Colonic mucosa (tissue), 4 donors: ENCODE data around the gene ANKRD6. TPM values are rescaled to one million over a fixed set of nuclear protein-coding genes. Genes with fewer than 3 reads are reported as not detected.
"Not testable (repeated sequence)": the region's sequence is repeated elsewhere in the genome, so short reads cannot be mapped to it uniquely, and the experiment has no call there.

ENCODE experiments used
- DNase-seq: peaks from one replicate; pipeline ENCODE4 v3.0.0-alpha.2; 2020
- H3K27ac ChIP-seq: fragments of 200-600 bp; one replicate; pipeline ENCODE4 v1.8.0; 2021
- H3K27me3 ChIP-seq: fragments of 200-600 bp; one replicate; pipeline ENCODE4 v1.8.0; 2021
- H3K36me3 ChIP-seq: fragments of 200-600 bp; one replicate; pipeline ENCODE4 v1.8.0; 2021
- H3K4me1 ChIP-seq: fragments of 200-600 bp; one replicate; pipeline ENCODE4 v1.8.0; 2021; ENCODE audit warnings: mild to moderate bottlenecking
- H3K4me3 ChIP-seq: fragments of 200-600 bp; one replicate; pipeline ENCODE4 v1.8.0; 2021
- H3K9ac ChIP-seq, 2 donors: one replicate each; pipeline ENCODE4 v1.7.0; 2013; ENCODE audit warnings: control low read depth in 2 of 2, low read depth in 2 of 2, low read length in 2 of 2
- H3K9me3 ChIP-seq: fragments of 200-600 bp; one replicate; pipeline ENCODE4 v1.8.0; 2021
- CTCF ChIP-seq: fragments of 200-600 bp; IDR thresholded peaks from one replicate; pipeline ENCODE4 v1.8.0; 2022; ENCODE audit warnings: antibody characterized with exemption, mild to moderate bottlenecking
- intact Hi-C: fragments of 100-400 bp; cut with DNase I; formaldehyde crosslinking; loops from one replicate; pipeline ENCODE4 v1.14.1; 2022
- total RNA-seq, 2 donors: library from RNA; stranded (reverse); fragmentation: NEBNext Ultra II Directional in 1 of 2; extraction: Animal tissue kit (Norgen Biotek cat#: 25700) in 1 of 2; gene quantifications; one replicate each; pipeline ENCODE4 v1.2.1, GENCODE V29; 2021
- donor health status: healthy.
- donor health status: DM: no; HTN: no; CAD: no.
- donor health status: DM: no; HTN: no; CAD: no.

The ANKRD6 gene
- total RNA-seq, 2 donors from 2014 or later, result 1.6 to 3.1 TPM

GRCh38 chr6:89637960-89638319 is 205.0 kb downstream of the ANKRD6 start:
- TF ChIP-seq CTCF, result no peak
- no peaks in the 10 kb centered on the region for H3K36me3 ChIP-seq
- no peaks in the 10 kb centered on the region for H3K9me3 ChIP-seq
- H3K27me3 ChIP-seq, result no peaks in the 10 kb centered on the region
- peak overlapping the region; percentile 90 for H3K27ac ChIP-seq
- H3K9ac ChIP-seq, result peak overlapping the region; percentile 66 to 84
- peak; percentile 20 for DNase-seq
- peak overlapping the region; percentile 50 for H3K4me3 ChIP-seq
- peaks cover 8% of the 10 kb centered on the region for H3K4me1 ChIP-seq
- intact Hi-C loops, result no loop called here

GRCh38 chr6:89638320-89639195 is 205.6 kb downstream of the ANKRD6 start, which contains the start of gene LYRM2:
LYRM2 (minus strand) TSS chr6:89638747; CDS start chr6:89638716, 31 bp downstream.
- Histone ChIP-seq H3K27me3 (no peaks in the 10 kb centered on the region), H3K27ac (peak within 1 kb of the TSS; percentile 90), H3K36me3 (no peaks in the 10 kb centered on the region), H3K9me3 (no peaks in the 10 kb centered on the region), H3K4me3 (peak within 1 kb of the TSS; percentile 50), H3K4me1 (peaks cover 8% of the 10 kb centered on the region), H3K9ac (peak within 1 kb of the TSS; percentile 66 to 84)
- intact Hi-C loops, result no loop called here
- TF ChIP-seq CTCF, result no peak
- peak; percentile 96 for DNase-seq

DNA sequence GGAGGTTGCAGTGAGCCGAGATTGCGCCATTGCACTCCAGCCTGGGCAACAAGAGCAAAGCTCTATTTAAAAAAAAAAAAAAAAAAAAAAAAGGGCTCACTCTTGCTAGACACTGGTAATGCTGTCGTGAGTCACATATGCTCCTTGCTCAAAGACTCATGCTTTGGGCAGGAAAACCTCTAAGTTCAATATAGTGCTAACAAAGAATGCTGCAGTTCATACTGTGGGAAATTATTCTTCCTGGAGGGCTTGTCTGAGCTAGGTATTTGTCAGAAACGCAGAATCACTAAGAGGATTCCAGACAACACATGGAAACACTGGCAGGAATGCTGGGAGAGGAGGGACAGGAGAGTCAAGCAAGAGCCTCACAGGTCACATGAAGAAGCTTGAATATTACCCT is 207.9 kb downstream of the ANKRD6 start:
- Histone ChIP-seq H3K4me3 (no peak overlapping the region), H3K9me3 (no peaks in the 10 kb centered on the region), H3K27me3 (no peaks in the 10 kb centered on the region), H3K4me1 (peaks cover 8% of the 10 kb centered on the region), H3K9ac (no peak overlapping the region), H3K27ac (no peak overlapping the region), H3K36me3 (no peaks in the 10 kb centered on the region)
- no peak for DNase-seq
- intact Hi-C loops, result no loop called here
- no peak for TF ChIP-seq CTCF

DNA sequence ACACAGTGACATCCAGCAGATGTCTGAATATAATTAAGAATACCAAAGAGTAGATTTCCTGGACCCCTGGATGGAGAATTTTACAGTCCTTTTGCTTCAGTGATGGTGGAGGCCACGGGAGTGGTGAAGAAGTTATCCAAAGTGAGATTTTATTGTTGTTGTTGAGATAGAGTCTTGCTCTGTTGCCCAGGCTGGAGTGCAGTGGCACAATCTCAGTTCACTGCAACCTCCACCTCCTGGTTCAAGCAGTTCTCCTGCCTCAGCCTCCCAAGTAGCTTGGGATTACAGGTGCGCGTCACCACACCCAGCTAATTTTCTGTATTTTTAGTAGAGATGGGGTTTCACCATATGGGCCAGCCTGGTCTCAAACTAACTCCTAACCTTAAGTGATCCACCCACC is 208.6 kb downstream of the ANKRD6 start:
- H3K4me3 ChIP-seq, H3K27ac ChIP-seq, H3K9me3 ChIP-seq, H3K27me3 ChIP-seq, H3K36me3 ChIP-seq, intact Hi-C loops, H3K9ac ChIP-seq, DNase-seq, H3K4me1 ChIP-seq: not testable (repeated sequence)

GRCh38 chr6:89642956-89643355 is 210.0 kb downstream of the ANKRD6 start:
- Histone ChIP-seq H3K36me3 (no peaks in the 10 kb centered on the region), H3K4me3 (no peak overlapping the region), H3K27ac (no peak overlapping the region), H3K4me1 (peaks cover 5% of the 10 kb centered on the region), H3K27me3 (no peaks in the 10 kb centered on the region), H3K9me3 (no peaks in the 10 kb centered on the region), H3K9ac (no peak overlapping the region)
- no peak for DNase-seq
- intact Hi-C loops, result no loop called here
- TF ChIP-seq CTCF, result no peak

GRCh38 chr6:89643406-89643805 is 210.5 kb downstream of the ANKRD6 start:
- H3K9ac ChIP-seq, result no peak overlapping the region
- no peaks in the 10 kb centered on the region for H3K27me3 ChIP-seq
- intact Hi-C loops, result no loop called here
- H3K9me3 ChIP-seq, result no peaks in the 10 kb centered on the region
- DNase-seq, result no peak
- no peak for TF ChIP-seq CTCF
- no peak overlapping the region for H3K4me3 ChIP-seq
- no peak overlapping the region for H3K27ac ChIP-seq
- H3K4me1 ChIP-seq, result peaks cover 5% of the 10 kb centered on the region
- H3K36me3 ChIP-seq, result no peaks in the 10 kb centered on the region
